Suprapubic skin (tissue), 4 donors: ENCODE results near the gene MUC4.

ENCODE experiments used
- CTCF ChIP-seq, 2 donors: fragments of 200-600 bp in 1 of 2; fragments of 450-650 bp in 1 of 2; sonication (generic) in 1 of 2; IDR thresholded peaks; one replicate each; pipeline ENCODE4 v1.5.1; 2016 to 2019; ENCODE audit warnings: antibody characterized with exemption in 2 of 2, mild to moderate bottlenecking in 1 of 2, moderate library complexity in 1 of 2
- EP300 ChIP-seq: sonication (generic); formaldehyde crosslinking; IDR thresholded peaks from one replicate; pipeline ENCODE4 v1.6.1; 2017; ENCODE audit warnings: antibody characterized with exemption
- POLR2A ChIP-seq, 2 donors: fragments of 450-650 bp; IDR thresholded peaks; one replicate each; pipeline ENCODE4 v1.6.1; 2017; ENCODE audit warnings: antibody characterized with exemption in 2 of 2, mild to moderate bottlenecking in 2 of 2, moderate library complexity in 2 of 2
- POLR2AphosphoS5 ChIP-seq, 3 donors: sonication (generic); formaldehyde crosslinking; IDR thresholded peaks; one replicate each; pipeline ENCODE4 v1.6.1; 2017; ENCODE audit warnings: antibody characterized with exemption in 3 of 3

- TF ChIP-seq POLR2A (IDR thresholded peaks at IDR 0.05) (no peak), CTCF (IDR thresholded peaks at IDR 0.05) (no peak), POLR2AphosphoS5 (IDR thresholded peaks at IDR 0.05) (no peak), EP300 (no peak)
These were observed 12.3 kb upstream of the MUC4 start for GRCh38 chr3:195823999-195824398.
